Measurements from ENCODE around the gene ATP6V1C2.

- TF ChIP-seq CTCF (IDR thresholded peaks at IDR 0.05; ENCODE audit: poor library complexity, severe bottlenecking) = no peak
- no peak for TF ChIP-seq EZH2 (IDR thresholded peaks at IDR 0.05; ENCODE audit: borderline replicate concordance, insufficient read depth, low read length, poor library complexity, severe bottlenecking)
- no peak for TF ChIP-seq MXI1 (conservative IDR thresholded peaks at IDR 0.05; ENCODE audit: poor library complexity, severe bottlenecking)
- no peak for TF ChIP-seq EP300 (conservative IDR thresholded peaks at IDR 0.05; ENCODE audit: poor library complexity, severe bottlenecking)
- no peak for TF ChIP-seq TAF1 (IDR thresholded peaks at IDR 0.05; ENCODE audit: low read depth)
- no peak for TF ChIP-seq RAD21 (conservative IDR thresholded peaks at IDR 0.05)
- no peak for TF ChIP-seq POLR2AphosphoS5 (IDR thresholded peaks at IDR 0.05)
- no peak for TF ChIP-seq REST (IDR thresholded peaks at IDR 0.05; ENCODE audit: borderline replicate concordance)
Observed at GRCh38 chr2:10834068-10834655, 112.7 kb downstream of the ATP6V1C2 start.

All from neural cell (in vitro differentiated cells).